Neural crest cell (in vitro differentiated cells): ENCODE results near the gene LSM12. TPM values are rescaled to one million over a fixed set of nuclear protein-coding genes. Genes with fewer than 3 reads are reported as not detected.
A peak's percentile ranks its signal among the peaks of the same experiment; 100 is the strongest.
"Not testable (repeated sequence)": the region's sequence is repeated elsewhere in the genome, so short reads cannot be mapped to it uniquely, and the experiment has no call there.

Source experiments
- DNase-seq: peaks from one replicate; pipeline ENCODE4 v3.0.0; 2021; ENCODE audit warnings: low read depth, mixed read lengths, low spot score
- H3K27ac Mint-ChIP-seq: one replicate; pipeline ENCODE4 v1.8.0; 2021; ENCODE audit warnings: mild to moderate bottlenecking, mixed read lengths; ENCODE audit not compliant: unreplicated experiment
- H3K27me3 Mint-ChIP-seq: 2 replicates; pipeline ENCODE4 v1.8.0; 2021; ENCODE audit warnings: low read depth, mild to moderate bottlenecking, mixed read lengths
- H3K36me3 Mint-ChIP-seq: 2 replicates; pipeline ENCODE4 v1.8.0; 2021; ENCODE audit warnings: low read depth, mild to moderate bottlenecking, mixed read lengths
- H3K4me1 Mint-ChIP-seq: 2 replicates; pipeline ENCODE4 v1.8.0; 2021; ENCODE audit warnings: mixed read lengths
- H3K4me3 Mint-ChIP-seq: one replicate; pipeline ENCODE4 v1.8.0; 2021; ENCODE audit warnings: mild to moderate bottlenecking, mixed read lengths
- H3K9me3 Mint-ChIP-seq: 2 replicates; pipeline ENCODE4 v1.8.0; 2021; ENCODE audit warnings: mixed read lengths
- CTCF ChIP-seq: fragments of 200-600 bp; sonication (generic); conservative IDR thresholded peaks from 2 replicates; pipeline ENCODE4 v1.5.0; 2021; ENCODE audit warnings: antibody characterized with exemption, mild to moderate bottlenecking
- total RNA-seq: library from RNA; stranded (reverse); gene quantifications from 2 replicates; pipeline ENCODE4 v1.2.1, GENCODE V29; 2021

LSM12 gene
- total RNA-seq, 1 donor from 2014 or later = 60.9 TPM

- Mint-ChIP-seq H3K4me3 (no peak overlapping the region), H3K36me3 (peaks cover 25% of the 10 kb centered on the region), H3K9me3 (no peaks in the 10 kb centered on the region), H3K27ac (no peak overlapping the region), H3K4me1 (peaks cover 24% of the 10 kb centered on the region), H3K27me3 (no peaks in the 10 kb centered on the region)
- no peak for DNase-seq
- TF ChIP-seq CTCF = no peak
Measured at GRCh38 chr17:44062871-44063270, 3.6 kb downstream of the LSM12 start.

GRCh38 chr17:44061446-44061845 lies 5.0 kb downstream of the LSM12 start:
- DNase-seq = no peak
- no peaks in the 10 kb centered on the region for H3K27me3 Mint-ChIP-seq
- no peaks in the 10 kb centered on the region for H3K9me3 Mint-ChIP-seq
- no peak for TF ChIP-seq CTCF
- H3K4me1 Mint-ChIP-seq = peaks cover 20% of the 10 kb centered on the region
- peaks cover 25% of the 10 kb centered on the region for H3K36me3 Mint-ChIP-seq
- H3K27ac Mint-ChIP-seq = no peak overlapping the region
- peak overlapping the region; percentile 1 for H3K4me3 Mint-ChIP-seq

GRCh38 chr17:44059101-44059892 lies 7.2 kb downstream of the LSM12 start:
- no peak for DNase-seq
- Mint-ChIP-seq H3K27ac (no peak overlapping the region), H3K4me1 (peaks cover 12% of the 10 kb centered on the region), H3K27me3 (no peaks in the 10 kb centered on the region), H3K9me3 (no peaks in the 10 kb centered on the region), H3K36me3 (peaks cover 25% of the 10 kb centered on the region), H3K4me3 (no peak overlapping the region)
- no peak for TF ChIP-seq CTCF

DNA sequence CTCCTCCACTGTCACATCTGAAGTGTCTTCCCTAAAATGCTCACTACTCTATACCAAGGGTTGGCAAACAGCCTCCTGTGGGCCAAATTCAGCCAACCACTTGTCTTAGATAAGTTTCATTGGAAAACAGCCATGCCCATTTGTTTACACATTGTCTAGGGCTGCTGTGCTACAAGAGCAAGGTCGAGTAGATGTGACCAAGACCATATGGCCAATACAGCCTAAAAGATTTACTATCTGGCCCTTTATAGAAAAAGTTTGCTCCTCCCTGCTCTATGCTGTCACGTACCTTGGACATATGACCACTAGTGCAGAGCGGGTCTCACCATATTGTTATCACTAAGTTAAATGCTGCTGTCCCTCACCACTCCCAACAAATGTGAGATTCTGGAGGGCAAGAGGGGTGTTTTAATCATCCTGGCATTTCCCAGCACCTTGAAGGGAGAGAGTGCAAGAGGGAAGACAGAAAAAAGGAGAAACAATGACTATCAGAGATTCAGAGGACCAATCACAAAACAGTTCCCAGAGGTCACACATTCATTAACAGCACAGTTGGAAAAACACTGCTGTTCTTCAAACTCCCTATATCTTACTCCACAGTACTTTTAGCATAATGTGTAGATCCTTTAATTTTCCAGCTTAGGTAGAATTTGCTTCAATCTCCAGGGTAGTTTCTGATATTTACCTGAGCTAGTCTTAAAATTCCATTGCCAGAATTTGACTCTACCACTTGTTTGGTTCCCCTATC lies 13.2 kb downstream of the LSM12 start:
- no peaks in the 10 kb centered on the region for H3K27me3 Mint-ChIP-seq
- H3K27ac Mint-ChIP-seq = no peak overlapping the region
- no peak for DNase-seq
- no peak for TF ChIP-seq CTCF
- H3K4me3 Mint-ChIP-seq = no peak overlapping the region
- no peaks in the 10 kb centered on the region for H3K4me1 Mint-ChIP-seq
- H3K9me3 Mint-ChIP-seq = no peaks in the 10 kb centered on the region
- H3K36me3 Mint-ChIP-seq = peaks cover 14% of the 10 kb centered on the region

DNA sequence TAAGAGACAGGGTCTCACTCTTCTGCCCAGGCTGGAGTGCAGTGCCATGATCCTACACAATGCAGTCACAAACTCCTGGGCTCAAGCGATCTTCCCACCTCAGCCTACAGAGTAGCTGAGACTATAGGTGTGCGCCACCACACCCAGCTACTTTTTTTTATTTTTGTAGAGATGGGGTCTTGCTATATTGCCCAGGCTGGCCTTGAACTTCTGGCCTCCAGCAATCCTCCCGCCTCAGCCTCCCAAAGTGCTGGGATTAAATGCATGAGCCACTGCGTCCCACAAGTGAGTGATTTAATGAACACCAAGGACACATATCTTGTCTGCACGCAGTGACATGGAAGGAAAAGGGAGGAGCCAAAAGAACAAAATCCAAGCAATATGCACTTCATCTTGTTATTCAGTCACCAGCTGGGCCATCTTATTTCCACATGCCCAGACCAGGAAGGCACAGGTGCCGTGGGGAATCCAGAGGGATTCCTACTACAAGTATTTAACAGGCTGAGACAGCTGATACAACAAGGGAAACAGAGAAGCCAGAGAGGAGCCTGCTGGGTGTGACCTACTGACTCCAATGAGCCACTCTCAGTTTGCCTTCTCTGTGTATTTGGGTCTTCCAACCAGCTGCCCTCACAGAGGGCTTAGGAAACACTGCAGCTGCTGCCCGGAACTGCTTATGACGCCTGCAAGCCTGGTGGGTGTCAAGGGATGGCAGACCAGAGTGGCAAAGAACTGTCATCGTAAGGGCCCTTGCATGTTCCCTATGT lies 17.0 kb downstream of the LSM12 start:
- Mint-ChIP-seq H3K4me1 (no peaks in the 10 kb centered on the region), H3K27me3 (no peaks in the 10 kb centered on the region), H3K4me3 (no peak overlapping the region), H3K27ac (no peak overlapping the region), H3K9me3 (no peaks in the 10 kb centered on the region), H3K36me3 (peaks cover 15% of the 10 kb centered on the region)
- TF ChIP-seq CTCF = no peak
- no peak for DNase-seq

GRCh38 chr17:44046893-44047292 lies 19.6 kb downstream of the LSM12 start:
- H3K4me1 Mint-ChIP-seq, H3K9me3 Mint-ChIP-seq, H3K4me3 Mint-ChIP-seq, H3K27me3 Mint-ChIP-seq, H3K27ac Mint-ChIP-seq, H3K36me3 Mint-ChIP-seq, DNase-seq: not testable (repeated sequence)
